HUDEP-2 (cell line): ENCODE measurements around the gene CEACAM20.
A peak's percentile ranks its signal among the peaks of the same experiment; 100 is the strongest.
"Not testable (repeated sequence)": the region's sequence is repeated elsewhere in the genome, so short reads cannot be mapped to it uniquely, and the experiment has no call there.

ENCODE experiments used
- DNase-seq, 76 experiments: peaks; one replicate each; lab custom pipeline; 2025; ENCODE audit not compliant: unreplicated experiment in 76 of 76; lab: John Stamatoyannopoulos, UW

Gene CEACAM20

GRCh38 chr19:44550976-44551375 is 21.5 kb upstream of the CEACAM20 start:
- DNase-seq, result not testable (repeated sequence)

GRCh38 chr19:44549507-44549906 is 20.0 kb upstream of the CEACAM20 start:
- no peak for DNase-seq

GRCh38 chr19:44548736-44549135 is 19.3 kb upstream of the CEACAM20 start:
- no peak for DNase-seq

GRCh38 chr19:44544031-44544430 is 14.6 kb upstream of the CEACAM20 start:
- DNase-seq, result no peak

- no peak for DNase-seq
Observed at GRCh38 chr19:44542671-44543070, 13.2 kb upstream of the CEACAM20 start.

GRCh38 chr19:44540736-44541135 is 11.3 kb upstream of the CEACAM20 start:
- DNase-seq, result no peak

- DNase-seq, result no peak
Observed at GRCh38 chr19:44539991-44540390, 10.5 kb upstream of the CEACAM20 start.

GRCh38 chr19:44539236-44539826 is 9.9 kb upstream of the CEACAM20 start:
- DNase-seq, result no peak

- not testable (repeated sequence) for DNase-seq
Observed at GRCh38 chr19:44535361-44535760, 5.9 kb upstream of the CEACAM20 start.

- no peak for DNase-seq
Observed at GRCh38 chr19:44532819-44533218, 3.3 kb upstream of the CEACAM20 start.

GRCh38 chr19:44530777-44531176 is 1.3 kb upstream of the CEACAM20 start:
- no peak for DNase-seq

- DNase-seq, result no peak
Observed at GRCh38 chr19:44527554-44527953, 1.9 kb downstream of the CEACAM20 start.

- no peak for DNase-seq
Observed at GRCh38 chr19:44525721-44526430, 3.6 kb downstream of the CEACAM20 start.

GRCh38 chr19:44521370-44521769 is 8.1 kb downstream of the CEACAM20 start:
- DNase-seq, result no peak

GRCh38 chr19:44517146-44517545 is 12.3 kb downstream of the CEACAM20 start:
- no peak for DNase-seq

GRCh38 chr19:44515907-44516306 is 13.6 kb downstream of the CEACAM20 start:
- DNase-seq, result no peak

- DNase-seq, result no peak
Observed at GRCh38 chr19:44515031-44515430, 14.4 kb downstream of the CEACAM20 start.

GRCh38 chr19:44512326-44513298 is 16.9 kb downstream of the CEACAM20 start:
- DNase-seq, result peak in 47 of 76 experiments; percentile 3 to 74 (median 38)

- DNase-seq, result no peak
Observed at GRCh38 chr19:44509478-44509877, 20.0 kb downstream of the CEACAM20 start.

- DNase-seq, result peak in 75 of 76 experiments; percentile 76 to 100 (median 95)
Observed at GRCh38 chr19:44499962-44500949, 29.2 kb downstream of the CEACAM20 start, which contains the start of gene ZNF180. TSS of gene ZNF180 (minus strand) at chr19:44500522. CDS start at chr19:44497334, 3,188 bp downstream.
